NCI-H1092 (cell line): ENCODE data around the gene DCAF11.
A peak's percentile ranks its signal among the peaks of the same experiment; 100 is the strongest.

Experiments
- DNase-seq: peaks from one replicate; lab custom pipeline; 2025; lab: John Stamatoyannopoulos, UW

The DCAF11 gene

GRCh38 chr14:24160850-24161804 lies 46.5 kb downstream of the DCAF11 start, which contains the start of gene IRF9:
TSS of gene IRF9 (plus strand) at chr14:24161265. CDS start at chr14:24162145, 880 bp downstream.
- DNase-seq = peak; percentile 84

DNA sequence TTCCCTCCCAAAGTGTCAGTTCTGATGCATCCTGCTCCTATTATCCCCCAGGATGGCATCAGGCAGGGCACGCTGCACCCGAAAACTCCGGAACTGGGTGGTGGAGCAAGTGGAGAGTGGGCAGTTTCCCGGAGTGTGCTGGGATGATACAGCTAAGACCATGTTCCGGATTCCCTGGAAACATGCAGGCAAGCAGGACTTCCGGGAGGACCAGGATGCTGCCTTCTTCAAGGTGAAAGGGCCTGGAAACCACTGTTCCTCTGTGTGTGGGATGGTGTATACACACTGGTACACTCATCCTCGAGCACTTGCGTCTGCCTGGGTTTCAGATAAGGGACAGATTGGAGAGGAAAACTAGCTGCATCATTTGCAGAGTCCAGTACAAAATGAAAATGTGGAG lies 47.5 kb downstream of the DCAF11 start:
- no peak for DNase-seq

DNA sequence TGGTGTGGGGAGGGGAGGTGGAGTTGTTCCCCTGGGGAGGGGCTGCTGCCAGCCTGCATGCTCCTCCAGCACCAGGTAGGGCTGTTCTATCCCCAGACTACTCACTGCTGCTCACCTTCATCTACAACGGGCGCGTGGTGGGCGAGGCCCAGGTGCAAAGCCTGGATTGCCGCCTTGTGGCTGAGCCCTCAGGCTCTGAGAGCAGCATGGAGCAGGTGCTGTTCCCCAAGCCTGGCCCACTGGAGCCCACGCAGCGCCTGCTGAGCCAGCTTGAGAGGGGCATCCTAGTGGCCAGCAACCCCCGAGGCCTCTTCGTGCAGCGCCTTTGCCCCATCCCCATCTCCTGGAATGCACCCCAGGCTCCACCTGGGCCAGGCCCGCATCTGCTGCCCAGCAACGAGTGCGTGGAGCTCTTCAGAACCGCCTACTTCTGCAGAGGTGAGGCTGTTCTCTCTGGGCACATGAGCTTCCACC lies 50.0 kb downstream of the DCAF11 start:
- DNase-seq = no peak

DNA sequence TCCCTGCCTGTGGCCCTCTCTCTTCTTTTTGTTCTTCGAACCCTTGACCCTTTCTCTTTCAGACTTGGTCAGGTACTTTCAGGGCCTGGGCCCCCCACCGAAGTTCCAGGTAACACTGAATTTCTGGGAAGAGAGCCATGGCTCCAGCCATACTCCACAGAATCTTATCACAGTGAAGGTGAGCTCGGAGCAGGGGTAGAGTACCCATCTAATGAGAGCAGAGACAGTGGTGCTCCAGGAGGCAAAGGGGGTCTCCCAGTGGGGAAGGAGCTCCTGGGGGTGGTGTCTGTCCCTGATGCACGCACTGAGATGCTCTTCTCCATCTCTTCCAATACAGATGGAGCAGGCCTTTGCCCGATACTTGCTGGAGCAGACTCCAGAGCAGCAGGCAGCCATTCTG lies 51.2 kb downstream of the DCAF11 start:
- no peak for DNase-seq

GRCh38 chr14:24167469-24168114 lies 53.0 kb downstream of the DCAF11 start:
- no peak for DNase-seq

DNA sequence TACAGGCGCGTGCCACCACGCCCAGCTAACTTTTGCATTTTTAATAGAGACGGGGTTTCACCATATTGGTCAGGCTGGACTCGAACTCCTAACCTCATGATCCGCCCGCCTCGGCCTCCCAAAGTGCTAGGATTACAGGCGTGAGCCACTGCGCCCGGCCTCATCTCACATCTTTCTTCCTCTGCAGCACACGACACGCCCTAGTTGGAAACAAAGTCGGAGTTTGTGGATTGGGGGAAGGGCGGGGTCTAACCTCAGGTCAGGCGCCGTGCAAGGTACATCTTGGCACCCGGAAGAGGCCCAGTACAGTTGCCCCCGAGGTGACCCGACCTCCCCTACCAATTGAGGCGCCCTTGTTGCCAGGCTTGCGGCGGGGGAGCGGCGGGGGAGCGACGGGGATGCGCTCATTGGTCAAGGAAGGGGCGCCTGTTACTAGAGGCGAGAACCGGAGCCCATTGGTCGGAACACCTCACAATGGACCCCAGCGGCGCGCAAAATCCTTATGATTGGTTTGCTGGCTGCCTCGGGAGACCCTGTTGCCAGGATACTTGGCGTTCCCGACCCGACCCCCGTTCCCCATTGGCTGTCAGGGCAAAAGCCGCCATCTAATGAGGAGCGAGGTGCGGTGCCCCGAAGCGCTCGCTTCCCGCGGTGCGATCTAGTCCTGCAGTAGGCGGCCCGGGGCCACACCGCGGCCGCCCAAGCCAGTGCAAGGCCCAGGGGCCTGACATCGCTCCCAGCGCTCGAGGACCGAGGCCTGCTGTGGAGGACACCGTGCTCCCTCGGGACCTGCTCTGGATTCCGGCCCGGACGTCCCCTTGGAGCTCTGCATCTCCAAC lies 57.1 kb downstream of the DCAF11 start, which contains the start of gene REC8:
Gene REC8 (plus strand): TSS at position 659 of the 839 bp plus-strand sequence. CDS start 473 bp downstream, outside the sequence.
- DNase-seq = peak; percentile 95

GRCh38 chr14:24172261-24172860 lies 57.8 kb downstream of the DCAF11 start:
- no peak for DNase-seq

DNA sequence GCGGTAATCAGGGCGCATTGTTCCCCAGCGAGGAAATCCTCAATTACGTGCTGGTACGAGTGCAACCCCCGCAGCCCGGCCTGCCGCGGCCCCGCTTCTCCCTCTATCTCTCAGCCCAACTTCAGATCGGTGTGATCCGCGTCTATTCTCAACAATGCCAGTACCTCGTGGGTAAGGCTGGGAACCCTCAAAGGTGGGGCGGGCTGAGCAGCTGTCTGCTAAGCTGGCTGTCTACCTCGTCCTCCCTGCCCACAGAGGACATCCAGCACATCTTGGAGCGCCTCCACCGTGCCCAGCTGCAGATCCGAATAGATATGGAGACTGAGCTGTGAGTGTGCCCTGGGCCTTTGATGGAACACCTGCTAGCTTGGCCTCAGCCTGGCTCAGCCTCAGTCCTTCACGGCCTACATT lies 58.3 kb downstream of the DCAF11 start:
- DNase-seq = no peak
